Measurements from ENCODE around the gene STIM2.

Gene STIM2

DNA sequence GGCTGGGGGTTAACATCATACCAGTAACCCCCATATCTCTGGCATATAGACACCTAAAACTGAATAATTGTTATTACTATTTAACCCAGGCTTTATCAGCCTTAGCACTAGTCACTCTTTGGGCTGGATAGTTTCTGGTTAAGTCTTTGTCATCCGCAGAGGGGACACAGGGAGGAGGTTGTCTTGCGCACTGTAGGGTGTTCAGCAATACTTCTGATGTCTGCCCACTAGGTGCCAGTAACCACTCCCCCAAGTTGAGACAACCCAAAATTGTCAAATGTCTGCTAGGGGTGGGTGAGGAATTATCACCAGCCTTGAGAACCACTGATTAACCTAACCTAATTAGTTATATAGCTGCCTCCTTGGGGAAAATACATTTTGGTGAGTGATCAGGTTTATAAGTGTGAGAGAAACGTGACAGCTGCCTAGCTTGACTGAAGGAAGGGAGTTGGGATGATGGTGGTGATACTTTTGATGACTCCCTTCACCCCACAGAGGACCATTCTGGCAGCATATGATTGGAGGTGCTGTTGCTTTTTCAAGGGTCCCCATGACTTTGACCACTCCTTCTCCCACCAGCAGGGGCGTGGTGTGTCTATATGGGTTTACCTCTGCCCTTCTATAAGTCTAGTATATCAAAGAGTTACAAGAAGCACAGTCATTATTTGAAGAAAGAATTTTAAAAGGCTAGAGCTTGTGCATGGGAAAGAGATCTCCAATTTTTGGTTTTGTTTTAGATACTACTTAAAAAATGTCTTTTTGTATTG, 140.9 kb downstream of the STIM2 start:
- Histone ChIP-seq H3K36me3 (replicated peaks) (no peaks in the 10 kb centered on the region), H3K27ac (no peak overlapping the region), H3K27me3 (replicated peaks) (no peaks in the 10 kb centered on the region), H3K4me3 (ENCODE audit: low read depth, low read length) (no peak overlapping the region)
- no peak for DNase-seq
- no peak for TF ChIP-seq CTCF (IDR thresholded peaks at IDR 0.05; ENCODE audit: low read depth, low read length, missing control alignments)
- in situ Hi-C loops (cut with HindIII; ENCODE audit: low pct_ligation_motif_present, low sequenced_read_pairs), result no loop called here

GRCh38 chr4:27003642-27004113, 143.0 kb downstream of the STIM2 start:
- H3K27ac ChIP-seq, result no peak overlapping the region
- H3K4me3 ChIP-seq (ENCODE audit: low read depth, low read length), result no peak overlapping the region
- no peaks in the 10 kb centered on the region for H3K27me3 ChIP-seq (replicated peaks)
- in situ Hi-C loops (cut with HindIII; ENCODE audit: low pct_ligation_motif_present, low sequenced_read_pairs), result no loop called here
- peak; percentile 43 for TF ChIP-seq CTCF (IDR thresholded peaks at IDR 0.05; ENCODE audit: low read depth, low read length, missing control alignments)
- peak; percentile 24 for DNase-seq
- no peaks in the 10 kb centered on the region for H3K36me3 ChIP-seq (replicated peaks)

DNA sequence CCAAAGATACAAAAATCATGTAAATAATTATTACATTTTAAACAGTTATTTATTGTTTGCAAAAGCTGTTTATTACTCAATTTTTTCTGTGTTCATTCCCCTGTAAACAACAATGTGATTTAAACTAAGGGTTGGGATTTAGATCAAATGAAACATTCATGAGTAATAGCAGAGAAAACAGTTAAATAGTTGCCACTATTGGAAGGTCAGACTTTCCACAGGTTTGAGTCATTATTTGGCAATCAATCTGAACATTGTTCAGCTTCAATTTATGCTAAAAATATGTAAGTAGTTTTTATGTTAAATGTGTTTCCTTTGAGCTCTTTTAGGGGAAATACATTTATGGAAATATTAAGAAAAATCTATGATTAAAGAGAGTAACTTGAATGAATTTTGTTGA, 144.9 kb downstream of the STIM2 start:
- no peaks in the 10 kb centered on the region for H3K27me3 ChIP-seq (replicated peaks)
- peak; percentile 32 for DNase-seq
- in situ Hi-C loops (cut with HindIII; ENCODE audit: low pct_ligation_motif_present, low sequenced_read_pairs), result no loop called here
- H3K4me3 ChIP-seq (ENCODE audit: low read depth, low read length), result no peak overlapping the region
- no peaks in the 10 kb centered on the region for H3K36me3 ChIP-seq (replicated peaks)
- no peak for TF ChIP-seq CTCF (IDR thresholded peaks at IDR 0.05; ENCODE audit: low read depth, low read length, missing control alignments)
- peak overlapping the region; percentile 40 for H3K27ac ChIP-seq

DNA sequence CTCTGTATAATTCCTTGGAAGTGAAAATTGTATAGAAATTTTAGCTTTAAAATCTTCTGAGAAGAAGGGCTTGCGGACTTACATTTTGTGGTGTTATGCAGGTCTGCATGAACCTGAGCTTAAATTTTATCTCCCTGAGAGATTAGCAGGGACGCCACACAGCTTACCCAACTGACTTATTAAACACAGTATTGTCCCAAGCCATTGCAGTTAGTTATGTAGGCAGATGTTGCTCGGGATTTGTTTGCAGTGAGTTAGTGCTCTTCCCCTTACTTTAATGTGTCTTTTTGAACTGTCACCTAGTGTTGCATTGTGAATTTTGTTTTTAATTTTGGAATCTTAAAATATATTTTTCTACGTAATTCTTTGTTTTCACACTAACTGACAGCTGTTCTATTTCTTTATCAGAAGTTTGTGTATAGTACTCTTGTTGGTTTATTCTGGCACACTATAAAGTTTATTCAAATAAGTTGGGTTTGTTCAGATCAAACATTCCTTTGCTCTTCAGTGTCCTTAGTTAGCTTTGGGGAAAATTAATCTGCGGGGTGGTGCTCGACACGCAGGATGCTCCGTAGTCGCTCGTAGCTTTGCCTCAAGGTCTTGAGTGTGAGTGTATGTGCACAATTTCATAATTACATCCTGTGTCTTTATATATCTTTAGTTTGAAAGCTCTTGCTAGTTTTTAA, 145.4 kb downstream of the STIM2 start:
- no peaks in the 10 kb centered on the region for H3K27me3 ChIP-seq (replicated peaks)
- in situ Hi-C loops (cut with HindIII; ENCODE audit: low pct_ligation_motif_present, low sequenced_read_pairs), result no loop called here
- TF ChIP-seq CTCF (IDR thresholded peaks at IDR 0.05; ENCODE audit: low read depth, low read length, missing control alignments), result no peak
- H3K27ac ChIP-seq, result peak overlapping the region; percentile 13
- H3K4me3 ChIP-seq (ENCODE audit: low read depth, low read length), result no peak overlapping the region
- no peak for DNase-seq
- no peaks in the 10 kb centered on the region for H3K36me3 ChIP-seq (replicated peaks)

DNA sequence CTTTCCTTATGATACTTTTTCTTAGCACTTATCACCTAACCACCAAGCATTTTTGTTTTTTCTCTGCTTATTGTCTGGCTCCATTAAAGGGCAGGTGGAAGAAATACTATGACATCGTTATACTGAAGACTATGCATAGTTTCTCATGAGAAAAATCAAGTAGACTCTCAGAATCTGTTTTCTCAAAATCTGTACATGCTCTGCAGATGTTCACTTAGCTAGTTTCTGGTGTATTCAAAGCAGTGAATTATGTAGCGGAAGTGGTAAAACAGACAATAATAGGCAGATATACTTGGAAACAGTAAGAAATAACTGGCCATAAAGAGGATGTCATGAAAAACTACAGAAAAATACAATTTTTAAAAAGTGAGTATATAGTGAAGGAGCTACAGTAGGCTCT, 146.0 kb downstream of the STIM2 start:
- Histone ChIP-seq H3K27me3 (replicated peaks) (no peaks in the 10 kb centered on the region), H3K36me3 (replicated peaks) (no peaks in the 10 kb centered on the region), H3K27ac (no peak overlapping the region), H3K4me3 (ENCODE audit: low read depth, low read length) (no peak overlapping the region)
- in situ Hi-C loops (cut with HindIII; ENCODE audit: low pct_ligation_motif_present, low sequenced_read_pairs), result no loop called here
- no peak for TF ChIP-seq CTCF (IDR thresholded peaks at IDR 0.05; ENCODE audit: low read depth, low read length, missing control alignments)
- DNase-seq, result no peak
